K562 (cell line): ENCODE data around the gene MALAT1. TPM values are rescaled to one million over a fixed set of nuclear protein-coding genes. Genes with fewer than 3 reads are reported as not detected.
A peak's percentile ranks its signal among the peaks of the same experiment; 100 is the strongest.

Experiments
- AFF4 ChIP-seq: sonication (generic); formaldehyde crosslinking; IDR thresholded peaks from 2 replicates; pipeline ENCODE4 v1.8.0; 2023; ENCODE audit warnings: mild to moderate bottlenecking, missing genetic modification reagents
- ARID2 ChIP-seq: fragments of 450-650 bp; IDR thresholded peaks from 2 replicates; pipeline ENCODE4 v1.6.1; 2017; ENCODE audit warnings: antibody characterized with exemption, mild to moderate bottlenecking
- BRCA1 ChIP-seq, 2 experiments: fragments of 450-650 bp in 1 of 2; sonication (generic) in 1 of 2; formaldehyde crosslinking in 1 of 2; IDR thresholded peaks; 2 replicates each; pipeline versions ENCODE4 v1.5.0 to v1.6.1; 2017 to 2020; ENCODE audit warnings: mild to moderate bottlenecking in 1 of 2, missing genetic modification reagents in 1 of 2
- CHCHD3 ChIP-seq: fragments of 250-450 bp; sonication (Bioruptor Pico); IDR thresholded peaks from 2 replicates; pipeline ENCODE4 v2.1.2; 2022; ENCODE audit warnings: mild to moderate bottlenecking
- DACH1 ChIP-seq: fragments of 450-650 bp; IDR thresholded peaks from 2 replicates; pipeline ENCODE4 v1.6.1; 2018; ENCODE audit not compliant: partially characterized antibody
- DEAF1 ChIP-seq: fragments of 450-650 bp; formaldehyde crosslinking; IDR thresholded peaks from 2 replicates; pipeline ENCODE4 v1.4.0; 2020; ENCODE audit warnings: mild to moderate bottlenecking, moderate library complexity
- ETV1 ChIP-seq: fragments of 450-650 bp; conservative IDR thresholded peaks from 2 replicates; pipeline ENCODE4 v1.6.1; 2016; ENCODE audit warnings: missing genetic modification characterization, control low read depth, low read depth, missing compliant biosample characterization
- HSF4 ChIP-seq: fragments of 250-450 bp; sonication (Bioruptor Pico); IDR thresholded peaks from 2 replicates; pipeline ENCODE4 v2.1.2; 2022; ENCODE audit warnings: mild to moderate bottlenecking, moderate library complexity, borderline replicate concordance
- KDM2B ChIP-seq: fragments of 250-450 bp; sonication (Bioruptor Pico); IDR thresholded peaks from 2 replicates; pipeline ENCODE4 v1.8.0; 2021; ENCODE audit warnings: mild to moderate bottlenecking, moderate library complexity
- LEF1 ChIP-seq: fragments of 450-650 bp; IDR thresholded peaks from 2 replicates; pipeline ENCODE4 v1.6.1; 2016; ENCODE audit warnings: mild to moderate bottlenecking
- NCOA4 ChIP-seq: fragments of 450-650 bp; IDR thresholded peaks from 2 replicates; pipeline ENCODE4 v1.6.1; 2018; ENCODE audit warnings: mild to moderate bottlenecking; ENCODE audit not compliant: partially characterized antibody
- NELFE ChIP-seq: IDR thresholded peaks from 2 replicates; pipeline ENCODE4 v1.6.1; 2011; ENCODE audit warnings: mild to moderate bottlenecking; ENCODE audit not compliant: insufficient read depth, insufficient read length
- PURB ChIP-seq: sonication (generic); formaldehyde crosslinking; IDR thresholded peaks from 2 replicates; pipeline ENCODE4 v1.9.0; 2021; ENCODE audit warnings: low read depth, mild to moderate bottlenecking, missing genetic modification reagents
- RBBP5 ChIP-seq: fragments of 200-600 bp; sonication (generic); IDR thresholded peaks from 2 replicates; pipeline ENCODE4 v1.6.1; 2012; ENCODE audit warnings: borderline replicate concordance, mild to moderate bottlenecking, low read length, control low read depth, inconsistent platforms; ENCODE audit not compliant: insufficient read depth, poor library complexity, severe bottlenecking
- RBM25 ChIP-seq: fragments of 200-400 bp; formaldehyde crosslinking; IDR thresholded peaks from 2 replicates; pipeline ENCODE4 v1.6.1; 2018; ENCODE audit warnings: low read length, low read depth, moderate library complexity; ENCODE audit not compliant: severe bottlenecking
- TCF15 ChIP-seq: fragments of 250-450 bp; sonication (Bioruptor Pico); IDR thresholded peaks from 2 replicates; pipeline ENCODE4 v1.8.0; 2022; ENCODE audit warnings: moderate library complexity, mild to moderate bottlenecking, inconsistent platforms
- TFE3 ChIP-seq: fragments of 450-650 bp; formaldehyde crosslinking; IDR thresholded peaks from 2 replicates; pipeline ENCODE4 v1.4.0; 2020; ENCODE audit warnings: mild to moderate bottlenecking, mixed read lengths
- XRCC4 ChIP-seq: IDR thresholded peaks from one replicate; pipeline ENCODE4 v1.6.1; 2011; ENCODE audit not compliant: insufficient read depth, insufficient read length; ENCODE audit errors: extremely low read depth
- ZNF197 ChIP-seq: fragments of 200-800 bp; sonication (Bioruptor generic); IDR thresholded peaks from 2 replicates; pipeline ENCODE4 v1.6.1; 2016; ENCODE audit warnings: low read depth, missing genetic modification characterization, missing compliant biosample characterization
- ZNF224 ChIP-seq: sonication (generic); formaldehyde crosslinking; IDR thresholded peaks from 2 replicates; pipeline ENCODE4 v1.8.0; 2022; ENCODE audit warnings: mild to moderate bottlenecking, missing genetic modification reagents
- polyA plus RNA-seq, 8 experiments: library from polyadenylated mRNA; depleted of rRNA in 4 of 8; stranded (reverse) in 5 of 8; unstranded in 3 of 8; fragments of >200 nt; fragmentation: Nextera tagmentation in 2 of 8; fragmentation: Illumina TruSeq in 1 of 8; extraction: Ambion mirVana in 2 of 8; extraction: Trizol in 1 of 8; gene quantifications; 2 replicates each; pipeline versions ENCODE4 v1.2.1 to v1.2.3, GENCODE V29; 2011 to 2014; ENCODE audit warnings: inconsistent platforms in 1 of 8, missing spikeins in 1 of 8
- total RNA-seq, 7 experiments: library from RNA; depleted of rRNA in 6 of 7; stranded (reverse); fragments of >200 nt in 6 of 7; fragmentation: Illumina TruSeq in 2 of 7; extraction: Trizol in 2 of 7; gene quantifications; 2 replicates each; pipeline versions ENCODE4 v1.2.1 to v1.2.3, GENCODE V29; 2011 to 2021; ENCODE audit warnings: low replicate concordance in 1 of 7

Gene MALAT1
- total and polyA plus RNA-seq, 9 of the 15 experiments (the other 6 are each of a cell fraction or from before 2014, with no cell fraction given) = 363 to 8,715 (median 2,351) TPM

- TF ChIP-seq AFF4 (CRISPR knock-in tag) (peak; percentile 97), TCF15 (CRISPR knock-in tag) (peak; percentile 16; the same call in 1 of the 2 replicates), DACH1 (no peak), CHCHD3 (peak; percentile 86), ZNF197 (CRISPR knock-in tag) (no peak), ZNF224 (CRISPR knock-in tag) (no peak; the same call in 1 of the 2 replicates), RBM25 (no peak), ARID2 (peak; percentile 34; the same call in 1 of the 2 replicates), RBBP5 (no peak), ETV1 (tag) (no peak), NELFE (no peak), HSF4 (CRISPR knock-in tag) (no peak), NCOA4 (no peak), KDM2B (CRISPR knock-in tag) (no peak), DEAF1 (CRISPR knock-in tag) (peak; percentile 50), TFE3 (peak; percentile 31), XRCC4 (no peak), LEF1 (no peak), BRCA1 (IDR thresholded peaks at IDR 0.05) (no peak), BRCA1 (CRISPR knock-in tag; IDR thresholded peaks at IDR 0.05) (no peak), PURB (CRISPR knock-in tag) (no peak)
Measured at GRCh38 chr11:65502555-65503367, 3.9 kb downstream of the MALAT1 start (continued).
